Neural crest cell (in vitro differentiated cells): ENCODE results near the gene FMN1. TPM values are rescaled to one million over a fixed set of nuclear protein-coding genes. Genes with fewer than 3 reads are reported as not detected.

Source experiments
- DNase-seq: peaks from one replicate; pipeline ENCODE4 v3.0.0; 2021; ENCODE audit warnings: low read depth, mixed read lengths, low spot score
- H3K27ac Mint-ChIP-seq: one replicate; pipeline ENCODE4 v1.8.0; 2021; ENCODE audit warnings: mild to moderate bottlenecking, mixed read lengths; ENCODE audit not compliant: unreplicated experiment
- H3K27me3 Mint-ChIP-seq: 2 replicates; pipeline ENCODE4 v1.8.0; 2021; ENCODE audit warnings: low read depth, mild to moderate bottlenecking, mixed read lengths
- H3K36me3 Mint-ChIP-seq: 2 replicates; pipeline ENCODE4 v1.8.0; 2021; ENCODE audit warnings: low read depth, mild to moderate bottlenecking, mixed read lengths
- H3K4me1 Mint-ChIP-seq: 2 replicates; pipeline ENCODE4 v1.8.0; 2021; ENCODE audit warnings: mixed read lengths
- H3K4me3 Mint-ChIP-seq: one replicate; pipeline ENCODE4 v1.8.0; 2021; ENCODE audit warnings: mild to moderate bottlenecking, mixed read lengths
- H3K9me3 Mint-ChIP-seq: 2 replicates; pipeline ENCODE4 v1.8.0; 2021; ENCODE audit warnings: mixed read lengths
- total RNA-seq: library from RNA; stranded (reverse); gene quantifications from 2 replicates; pipeline ENCODE4 v1.2.1, GENCODE V29; 2021
- TF ChIP-seq, protein P1 (sequence below): fragments of 200-600 bp; sonication (generic); conservative IDR thresholded peaks from 2 replicates; pipeline ENCODE4 v1.5.0; 2021; ENCODE audit warnings: antibody characterized with exemption, mild to moderate bottlenecking

The FMN1 gene
- total RNA-seq, 1 donor from 2014 or later = 0.70 TPM

GRCh38 chr15:33211176-33211808 lies 16.8 kb upstream of the FMN1 start:
- no peaks in the 10 kb centered on the region for H3K36me3 Mint-ChIP-seq
- no peak for DNase-seq
- H3K27me3 Mint-ChIP-seq = no peaks in the 10 kb centered on the region
- no peak overlapping the region for H3K27ac Mint-ChIP-seq
- H3K4me1 Mint-ChIP-seq = peaks cover 3% of the 10 kb centered on the region
- TF ChIP-seq, protein P1, sequence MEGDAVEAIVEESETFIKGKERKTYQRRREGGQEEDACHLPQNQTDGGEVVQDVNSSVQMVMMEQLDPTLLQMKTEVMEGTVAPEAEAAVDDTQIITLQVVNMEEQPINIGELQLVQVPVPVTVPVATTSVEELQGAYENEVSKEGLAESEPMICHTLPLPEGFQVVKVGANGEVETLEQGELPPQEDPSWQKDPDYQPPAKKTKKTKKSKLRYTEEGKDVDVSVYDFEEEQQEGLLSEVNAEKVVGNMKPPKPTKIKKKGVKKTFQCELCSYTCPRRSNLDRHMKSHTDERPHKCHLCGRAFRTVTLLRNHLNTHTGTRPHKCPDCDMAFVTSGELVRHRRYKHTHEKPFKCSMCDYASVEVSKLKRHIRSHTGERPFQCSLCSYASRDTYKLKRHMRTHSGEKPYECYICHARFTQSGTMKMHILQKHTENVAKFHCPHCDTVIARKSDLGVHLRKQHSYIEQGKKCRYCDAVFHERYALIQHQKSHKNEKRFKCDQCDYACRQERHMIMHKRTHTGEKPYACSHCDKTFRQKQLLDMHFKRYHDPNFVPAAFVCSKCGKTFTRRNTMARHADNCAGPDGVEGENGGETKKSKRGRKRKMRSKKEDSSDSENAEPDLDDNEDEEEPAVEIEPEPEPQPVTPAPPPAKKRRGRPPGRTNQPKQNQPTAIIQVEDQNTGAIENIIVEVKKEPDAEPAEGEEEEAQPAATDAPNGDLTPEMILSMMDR = no peak
- H3K9me3 Mint-ChIP-seq = no peaks in the 10 kb centered on the region
- H3K4me3 Mint-ChIP-seq = no peak overlapping the region

- H3K27me3 Mint-ChIP-seq = no peaks in the 10 kb centered on the region
- no peak for DNase-seq
- H3K27ac Mint-ChIP-seq = no peak overlapping the region
- TF ChIP-seq, protein P1 = no peak
- no peaks in the 10 kb centered on the region for H3K36me3 Mint-ChIP-seq
- H3K9me3 Mint-ChIP-seq = no peaks in the 10 kb centered on the region
- H3K4me1 Mint-ChIP-seq = peaks cover 5% of the 10 kb centered on the region
- no peak overlapping the region for H3K4me3 Mint-ChIP-seq
Observed at GRCh38 chr15:33209575-33210481, 15.3 kb upstream of the FMN1 start.

DNA sequence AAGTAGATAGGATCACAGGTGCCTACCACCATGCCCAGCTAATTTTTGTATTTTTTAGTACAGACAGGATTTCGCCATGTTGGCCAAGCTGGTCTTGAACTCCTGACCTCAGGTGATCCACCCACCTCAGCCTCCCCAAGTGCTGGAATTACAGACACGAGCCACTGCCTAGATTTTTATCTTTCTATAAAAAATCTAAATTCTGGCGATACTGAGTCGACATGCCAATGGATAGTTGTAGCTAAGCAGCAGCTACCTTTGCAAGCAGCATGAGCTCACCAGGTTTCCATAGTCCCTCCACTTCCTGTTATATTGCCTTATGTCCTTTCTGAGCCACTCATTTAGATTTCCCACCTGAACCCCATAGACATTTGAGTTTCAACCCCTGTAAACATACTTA lies 13.1 kb upstream of the FMN1 start:
- no peaks in the 10 kb centered on the region for H3K36me3 Mint-ChIP-seq
- TF ChIP-seq, protein P1 = no peak
- no peak for DNase-seq
- H3K4me3 Mint-ChIP-seq = no peak overlapping the region
- peaks cover 5% of the 10 kb centered on the region for H3K4me1 Mint-ChIP-seq
- H3K27me3 Mint-ChIP-seq = no peaks in the 10 kb centered on the region
- H3K9me3 Mint-ChIP-seq = no peaks in the 10 kb centered on the region
- H3K27ac Mint-ChIP-seq = no peak overlapping the region

GRCh38 chr15:33206366-33206765 lies 11.9 kb upstream of the FMN1 start:
- Mint-ChIP-seq H3K9me3 (no peaks in the 10 kb centered on the region), H3K36me3 (no peaks in the 10 kb centered on the region), H3K4me1 (peaks cover 12% of the 10 kb centered on the region), H3K27me3 (no peaks in the 10 kb centered on the region), H3K27ac (no peak overlapping the region), H3K4me3 (no peak overlapping the region)
- no peak for DNase-seq
- TF ChIP-seq, protein P1 = no peak

DNA sequence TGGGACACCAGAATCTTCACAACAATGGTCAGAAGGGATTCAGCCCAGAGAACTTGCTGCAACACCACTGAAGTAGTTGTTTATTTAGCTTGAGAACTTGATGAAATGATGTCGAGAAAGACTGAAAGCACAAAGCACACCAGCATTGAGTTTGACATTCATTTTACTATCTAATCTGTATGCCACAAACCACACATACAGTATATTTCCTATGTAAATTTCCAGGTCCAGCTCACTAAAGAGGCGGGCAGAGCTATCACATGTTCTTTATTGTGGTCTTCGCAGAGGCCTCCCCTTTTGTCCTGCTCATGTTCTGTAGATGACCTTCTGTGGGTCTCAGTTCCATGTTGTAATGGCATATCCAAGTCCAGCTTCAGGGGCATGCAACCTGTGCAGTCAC lies 10.4 kb upstream of the FMN1 start:
- H3K4me3 Mint-ChIP-seq = no peak overlapping the region
- H3K27me3 Mint-ChIP-seq = peaks cover 6% of the 10 kb centered on the region
- no peaks in the 10 kb centered on the region for H3K9me3 Mint-ChIP-seq
- TF ChIP-seq, protein P1 = no peak
- no peak for DNase-seq
- H3K4me1 Mint-ChIP-seq = peaks cover 26% of the 10 kb centered on the region
- no peak overlapping the region for H3K27ac Mint-ChIP-seq
- H3K36me3 Mint-ChIP-seq = no peaks in the 10 kb centered on the region
